AML-193 (cell line): ENCODE measurements around the gene ZFP36L1.

Experiments used
- DNase-seq, 2 experiments: peaks; one replicate each; lab custom pipeline; 2025; lab: John Stamatoyannopoulos, UW

ZFP36L1 gene

DNA sequence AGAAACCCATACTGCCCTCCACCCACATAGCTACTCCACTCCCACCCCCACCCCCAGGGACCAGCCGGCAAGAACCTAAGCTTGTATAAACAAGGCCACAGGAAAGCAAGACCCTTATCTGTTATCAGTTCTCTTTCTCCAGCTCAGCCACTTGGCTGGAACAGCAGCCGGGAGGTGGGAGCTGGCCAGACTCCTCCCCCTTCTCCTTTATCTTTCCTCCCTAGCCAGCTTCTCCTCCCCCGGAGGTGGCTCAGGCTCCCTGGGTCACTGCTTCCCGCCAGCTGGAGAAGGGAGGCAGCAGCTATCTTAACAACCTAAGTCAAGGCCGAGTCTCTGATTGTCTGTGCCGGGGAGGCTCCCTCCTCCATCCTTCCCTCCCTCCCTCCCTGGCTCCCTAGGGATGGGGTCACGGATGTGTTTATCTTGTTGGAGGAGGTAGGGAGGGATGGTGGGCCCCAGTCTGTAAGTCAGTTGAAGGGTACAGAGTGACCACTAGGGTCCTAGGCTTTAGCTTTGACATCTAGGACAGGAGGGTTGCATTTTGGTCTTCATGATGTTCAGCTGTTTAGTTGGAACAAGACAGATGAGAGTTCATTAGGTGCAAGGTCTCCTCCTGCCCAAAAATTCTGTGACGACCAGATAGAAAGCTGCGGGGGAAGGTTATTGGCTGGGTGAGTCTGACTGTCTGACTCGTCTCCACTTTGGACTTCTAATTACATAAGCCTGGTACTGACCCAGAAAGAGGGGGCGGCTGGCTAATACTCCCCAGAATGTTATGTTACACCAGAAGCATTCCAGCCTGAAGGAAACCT lies 29.7 kb downstream of the ZFP36L1 start:
- DNase-seq: no peak

DNA sequence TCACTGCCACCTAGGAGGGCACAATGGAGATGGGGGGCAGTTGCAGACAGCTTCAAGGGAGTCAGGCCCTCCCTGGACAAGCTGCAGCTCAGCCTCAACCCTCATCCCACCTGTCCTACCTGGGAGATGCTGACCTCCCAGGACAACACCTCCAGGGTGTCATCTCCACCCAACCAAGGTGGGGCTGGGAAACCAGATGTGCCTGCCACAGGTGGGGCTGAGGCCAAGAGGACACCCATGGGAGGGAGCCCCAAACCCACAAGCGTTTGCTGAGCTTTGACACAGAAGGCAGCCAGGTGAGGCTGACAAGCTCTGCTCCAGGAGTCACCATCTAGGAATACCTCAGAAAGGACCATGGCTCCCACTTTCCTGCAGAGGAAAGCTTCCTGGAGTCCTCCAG lies 31.5 kb downstream of the ZFP36L1 start:
- DNase-seq: no peak

DNA sequence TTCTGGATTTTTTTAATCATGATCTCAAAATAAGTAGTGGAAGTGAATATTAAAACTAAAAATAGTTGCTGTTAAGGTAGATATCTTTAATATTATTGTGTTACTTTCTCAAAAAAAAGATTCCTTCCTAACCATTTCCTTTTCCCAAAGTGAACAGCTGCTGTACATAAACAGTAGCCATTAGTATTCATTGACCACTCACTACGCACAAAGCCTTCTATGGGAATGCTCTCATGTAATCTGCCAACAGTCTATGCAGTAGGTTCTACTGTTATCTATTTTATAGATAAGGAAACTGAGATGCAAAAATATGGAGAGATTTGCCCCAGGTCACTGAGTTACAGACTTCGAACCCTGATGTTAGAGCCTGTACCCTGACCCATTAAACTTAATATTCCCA lies 32.1 kb downstream of the ZFP36L1 start:
- no peak for DNase-seq

DNA sequence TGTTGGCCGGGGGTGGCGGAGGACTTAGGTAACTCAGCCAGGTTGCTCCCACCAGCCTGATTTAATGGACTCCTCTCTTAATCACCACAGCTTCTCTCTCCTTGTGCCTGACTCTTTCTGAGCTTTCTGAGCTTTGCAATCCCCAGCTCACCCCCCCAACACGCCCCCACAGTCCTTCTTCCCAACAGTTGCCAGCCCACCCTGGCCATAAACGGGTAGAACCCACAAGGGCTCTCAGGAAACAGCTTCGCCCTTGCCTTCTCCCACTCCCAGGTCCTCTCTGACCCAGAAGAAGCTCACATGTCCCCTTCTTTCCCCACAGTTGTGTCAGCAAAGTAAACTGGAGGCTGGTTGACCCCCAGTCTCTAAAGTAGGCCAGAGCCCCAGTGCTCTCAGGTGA lies 32.9 kb downstream of the ZFP36L1 start:
- DNase-seq: no peak

DNA sequence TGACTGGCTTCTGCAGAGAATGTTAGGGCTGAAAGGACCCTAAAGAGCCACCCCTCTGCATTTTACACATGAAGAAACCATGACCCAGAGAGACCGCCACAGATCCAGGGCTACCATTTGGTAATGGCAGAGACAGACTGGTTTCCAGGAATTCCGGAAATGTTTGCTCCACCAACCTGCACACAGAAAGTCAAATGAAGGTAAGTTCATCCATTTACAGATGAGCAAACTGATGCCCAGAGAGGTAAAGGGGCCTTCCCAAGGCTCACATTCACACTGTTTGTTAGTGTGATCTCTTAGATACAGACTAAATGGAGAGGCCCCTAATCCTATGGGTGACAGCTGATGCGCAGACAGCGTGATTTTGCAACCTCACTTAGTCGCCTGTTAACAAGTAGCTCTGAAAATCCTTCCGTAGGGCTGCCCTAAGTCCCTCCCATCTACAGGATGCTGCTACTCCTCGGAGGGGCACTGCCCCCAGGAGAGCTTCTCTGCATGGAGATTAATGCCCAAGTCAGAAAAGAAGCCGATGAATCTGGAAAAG lies 33.8 kb downstream of the ZFP36L1 start:
- DNase-seq: no peak

DNA sequence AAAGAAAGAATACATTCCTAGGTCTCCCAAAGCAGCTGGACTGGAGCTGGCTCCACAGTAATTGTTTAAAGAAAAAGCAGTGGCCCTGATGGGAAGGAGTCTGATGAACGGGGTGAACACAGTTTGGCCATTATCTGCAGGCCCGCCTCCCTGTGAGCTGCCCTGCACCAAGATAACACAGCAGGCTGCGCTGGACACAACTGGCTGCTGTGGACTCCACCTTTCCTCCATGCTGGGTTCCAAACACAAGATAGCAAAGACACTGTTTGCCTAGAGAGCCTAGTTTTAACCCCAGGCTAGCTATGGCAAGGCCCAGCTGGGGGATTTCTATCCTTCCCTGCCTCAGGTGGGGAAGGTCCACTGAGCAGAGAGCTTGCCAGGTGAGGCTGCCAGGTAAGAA lies 34.6 kb downstream of the ZFP36L1 start:
- DNase-seq: no peak

DNA sequence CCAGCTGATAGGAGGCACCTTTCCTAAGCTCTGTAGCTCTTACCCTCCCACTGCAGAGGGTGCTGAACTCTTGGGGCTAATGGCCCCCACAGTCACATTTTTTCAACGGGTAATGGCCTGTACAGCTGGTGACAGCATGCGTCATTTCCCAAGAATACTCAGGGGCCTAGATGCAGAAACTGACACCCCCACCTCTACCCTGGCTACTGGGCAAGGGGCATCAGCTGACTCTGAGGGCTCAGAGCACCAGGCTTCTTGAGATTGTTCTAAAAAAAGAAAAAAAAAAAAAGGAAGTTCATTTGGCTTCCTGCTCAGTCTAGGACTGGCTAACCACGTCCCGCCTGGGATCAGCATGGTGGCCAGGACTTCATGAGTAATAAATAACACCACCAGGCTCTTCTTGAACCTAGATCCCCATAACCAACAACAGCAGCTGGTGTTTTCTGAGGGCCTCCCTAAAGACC lies 35.2 kb downstream of the ZFP36L1 start:
- DNase-seq: peak; percentile 37 to 52

DNA sequence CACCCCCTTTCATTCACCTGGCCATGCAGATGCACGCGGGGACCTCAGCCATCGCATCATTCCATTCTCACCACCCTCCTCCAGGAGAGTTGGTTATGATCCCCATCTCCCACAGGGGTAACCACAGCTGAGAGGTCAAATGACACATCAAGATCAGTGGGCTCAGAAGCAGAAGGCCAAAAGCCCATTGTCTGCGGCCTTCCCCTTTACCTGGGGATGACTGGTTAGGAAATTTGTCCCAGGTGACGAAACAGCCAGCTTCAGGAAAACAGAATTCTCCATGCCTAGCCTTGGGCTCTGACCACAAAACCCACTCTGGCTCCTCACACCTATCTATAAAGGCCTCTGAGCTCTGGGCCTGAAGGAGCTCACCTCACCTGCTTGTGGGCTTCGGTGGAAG lies 36.1 kb downstream of the ZFP36L1 start:
- DNase-seq: no peak

DNA sequence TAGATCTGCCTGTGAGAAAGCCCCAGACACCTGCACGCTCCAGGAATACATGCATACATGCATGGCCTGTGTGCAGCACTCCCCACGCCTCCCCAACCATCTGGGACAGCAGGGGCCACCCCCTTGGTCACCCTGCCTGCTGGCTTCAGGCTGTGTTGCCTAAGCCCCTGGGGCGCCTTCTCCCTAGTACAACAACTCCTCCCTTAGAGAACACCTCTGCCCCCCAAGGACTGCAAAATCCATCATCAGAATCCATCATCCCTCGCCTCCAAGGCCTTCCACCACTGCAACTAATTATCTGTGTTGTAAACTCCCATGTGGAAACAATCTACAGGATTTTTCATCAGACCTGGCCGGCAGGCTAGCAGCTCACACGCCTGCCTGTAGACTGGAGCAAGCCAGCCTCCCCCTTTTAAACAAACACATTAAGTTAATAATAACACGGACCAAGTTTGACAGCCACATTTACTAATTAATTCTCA lies 36.8 kb downstream of the ZFP36L1 start:
- DNase-seq: no peak

DNA sequence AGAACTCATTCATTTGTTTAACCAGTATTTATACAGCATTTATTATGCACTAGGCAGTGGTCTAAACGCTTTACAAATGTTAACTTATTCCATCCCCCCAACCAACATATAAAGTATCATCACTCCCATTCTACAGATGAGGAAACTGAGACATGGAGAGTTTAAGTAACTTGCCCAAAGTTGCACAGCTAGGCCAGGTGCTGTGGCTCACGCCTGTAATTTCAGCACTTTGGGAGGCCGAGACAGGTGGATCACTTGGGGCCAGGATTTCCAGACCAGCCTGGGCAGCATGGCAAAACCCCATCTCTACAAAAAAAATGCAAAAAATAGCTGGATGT lies 37.9 kb downstream of the ZFP36L1 start:
- no peak for DNase-seq

DNA sequence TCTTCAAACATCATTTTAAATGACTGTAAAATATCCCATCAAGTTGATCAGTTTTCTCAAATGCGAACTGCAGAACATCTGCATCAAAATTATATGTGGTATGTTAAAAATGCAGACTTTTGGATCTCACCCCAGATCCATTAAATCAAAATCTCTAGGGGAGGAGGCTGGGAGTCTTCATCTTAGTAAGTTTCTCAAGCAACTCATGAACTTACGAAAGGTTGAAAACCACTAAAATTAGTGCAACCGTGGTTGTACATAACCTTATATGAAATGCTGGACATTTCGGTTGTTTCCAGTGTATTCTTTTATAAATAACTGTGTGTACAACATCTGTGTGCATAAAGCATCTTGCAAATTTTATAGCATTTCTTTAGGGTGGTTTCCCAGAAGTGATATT lies 39.2 kb downstream of the ZFP36L1 start:
- no peak for DNase-seq

DNA sequence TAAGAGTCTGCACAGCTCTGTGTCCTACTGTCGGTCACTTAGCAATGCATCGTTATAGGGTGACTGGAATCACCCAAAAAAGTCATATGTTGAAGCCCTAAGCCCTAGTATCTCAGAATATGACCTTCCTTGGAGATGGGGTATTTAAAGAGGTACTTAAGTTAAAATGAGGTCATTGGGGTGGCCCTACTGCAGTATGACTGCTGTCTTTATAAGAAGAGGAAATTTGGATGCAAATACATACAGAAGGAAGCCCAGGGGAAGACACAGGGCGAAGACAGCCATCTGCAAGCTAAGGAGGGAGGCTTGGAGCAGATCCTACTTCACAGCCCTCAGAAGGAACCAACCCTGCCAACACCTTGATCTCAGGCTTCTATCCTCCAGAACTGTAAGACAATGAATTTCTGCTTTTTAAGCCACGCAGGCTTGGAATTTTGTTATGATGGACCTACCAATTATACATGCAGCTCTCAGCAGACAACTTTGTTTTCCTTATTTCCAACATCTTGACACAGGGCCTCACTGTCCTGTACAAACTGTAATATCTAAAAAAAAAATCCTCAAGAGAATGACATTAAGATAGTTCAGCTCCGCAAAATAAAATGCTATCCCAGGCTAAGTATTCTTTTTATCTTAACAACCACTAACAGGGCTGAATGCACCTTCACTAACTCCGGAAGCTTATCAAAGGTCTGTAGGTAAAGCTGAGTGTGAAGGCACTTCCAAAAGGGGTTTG lies 40.4 kb downstream of the ZFP36L1 start:
- no peak for DNase-seq

DNA sequence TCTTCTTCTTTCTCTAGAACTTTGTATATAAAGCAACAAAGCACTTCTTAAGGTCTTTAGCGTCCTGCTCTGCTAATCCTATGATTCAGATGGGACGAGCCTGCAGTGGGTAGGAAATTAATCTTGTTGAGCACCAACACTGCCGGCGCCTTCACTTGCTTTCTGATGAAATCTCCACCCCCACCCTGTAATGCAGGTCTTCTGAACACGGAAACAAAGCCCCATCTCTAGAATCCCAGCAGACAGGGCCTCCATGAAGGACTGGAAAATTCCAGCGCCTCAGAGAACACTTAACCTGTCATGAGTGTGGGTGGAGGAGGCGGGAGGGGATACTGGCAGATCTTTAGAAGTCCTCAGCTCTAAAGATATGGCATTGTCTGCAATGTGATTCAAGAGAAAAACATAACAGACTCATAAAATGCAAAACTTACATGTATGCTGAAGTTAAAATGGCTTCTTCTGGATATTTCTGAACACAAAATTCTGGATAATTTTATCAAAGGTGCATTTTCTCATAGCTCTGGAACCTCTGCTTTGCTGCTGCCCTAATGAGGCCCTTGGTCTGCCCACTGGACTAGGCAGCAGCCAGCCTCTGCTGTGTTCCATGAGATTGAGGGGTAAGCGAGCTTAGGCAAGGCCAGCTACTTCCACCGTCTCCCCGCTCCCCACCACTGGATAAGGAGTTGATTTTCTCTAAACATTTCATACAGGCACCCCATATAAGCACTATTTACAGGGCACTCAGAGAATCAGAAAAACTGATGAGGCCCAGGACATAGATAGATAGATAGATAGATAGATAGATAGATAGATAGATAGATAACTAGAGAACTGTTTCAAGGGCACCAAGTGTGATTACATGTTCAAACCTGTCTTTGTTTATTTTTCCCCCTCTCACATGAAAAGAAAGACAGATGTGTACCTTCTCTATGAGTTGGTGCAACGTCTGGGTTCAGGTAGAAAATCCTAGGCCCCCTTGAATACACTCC lies 43.1 kb downstream of the ZFP36L1 start:
- DNase-seq: no peak

DNA sequence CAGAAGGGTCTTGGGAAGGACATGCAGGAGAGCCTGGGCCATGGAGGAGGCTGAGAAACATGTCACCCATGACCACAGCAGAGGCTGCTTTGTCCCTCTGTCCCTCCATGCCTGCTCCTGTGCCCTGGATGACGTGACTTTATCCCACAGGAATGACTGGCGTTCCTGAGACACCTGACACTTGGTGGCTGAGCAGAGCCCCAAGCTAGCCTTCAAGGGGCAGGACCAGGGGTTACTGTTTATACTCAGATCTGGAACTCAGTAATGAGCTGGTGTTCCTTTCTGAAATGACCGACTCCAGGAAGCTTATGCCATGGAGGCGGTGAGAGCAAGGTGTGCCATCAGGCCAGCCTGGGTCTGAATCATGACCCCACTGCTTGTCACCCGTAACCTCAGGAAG lies 44.2 kb downstream of the ZFP36L1 start:
- no peak for DNase-seq

DNA sequence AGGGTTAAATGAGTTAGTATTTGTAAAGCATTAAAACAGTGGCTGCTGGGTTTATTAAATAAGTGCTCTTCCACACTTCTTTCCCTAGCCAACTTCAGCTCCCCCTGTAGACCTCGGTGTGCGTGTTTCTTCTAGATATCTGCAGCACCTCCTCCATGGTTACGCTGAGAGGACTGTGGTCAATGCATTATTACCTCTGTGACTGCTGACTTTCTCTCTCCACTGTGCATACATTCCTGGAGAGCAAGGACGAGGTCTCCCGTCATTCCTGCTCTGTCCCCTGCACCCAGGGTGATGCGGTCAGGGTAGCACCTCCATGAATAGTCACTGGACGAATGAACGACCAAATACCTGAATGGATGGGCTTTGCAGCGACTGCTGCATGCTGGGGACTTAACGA lies 44.6 kb downstream of the ZFP36L1 start:
- no peak for DNase-seq

DNA sequence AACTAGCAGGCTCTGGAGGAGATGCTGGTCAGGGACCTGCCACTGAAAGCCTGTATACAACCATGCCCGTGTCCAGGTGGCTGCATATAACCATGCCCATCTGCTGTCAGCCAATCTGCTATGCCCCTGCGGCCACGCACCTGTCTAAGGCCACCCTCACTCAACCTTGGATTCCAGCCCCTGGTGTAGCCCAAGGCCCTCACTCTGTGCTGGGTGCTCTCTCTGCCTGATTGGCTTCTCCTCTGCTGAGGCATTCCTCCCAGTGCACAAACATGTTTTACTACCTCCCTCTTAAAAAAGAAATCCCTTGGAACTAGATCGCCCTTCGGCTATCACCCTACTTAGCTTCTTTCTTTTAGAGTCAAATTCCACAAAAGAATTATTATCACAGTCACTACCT lies 45.5 kb downstream of the ZFP36L1 start:
- no peak for DNase-seq

DNA sequence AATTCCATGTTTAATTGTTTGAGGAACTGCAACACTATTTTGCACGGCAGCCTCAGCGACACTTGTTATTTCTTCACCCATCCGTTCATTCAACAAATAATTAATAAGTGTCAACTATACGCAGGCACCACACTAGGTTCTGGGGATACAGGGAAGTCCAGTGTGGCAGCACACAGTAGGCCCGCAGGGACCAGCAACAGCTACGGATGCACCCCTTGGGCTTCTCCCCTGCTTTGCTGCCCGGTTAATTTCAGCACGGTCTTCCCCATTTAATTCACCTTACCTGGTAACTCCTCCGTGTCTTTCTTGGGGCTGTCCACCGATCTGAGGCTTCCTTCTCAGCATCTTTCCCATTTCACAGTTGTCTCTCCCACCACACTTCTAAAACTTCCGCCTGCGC lies 48.3 kb downstream of the ZFP36L1 start:
- DNase-seq: no peak

DNA sequence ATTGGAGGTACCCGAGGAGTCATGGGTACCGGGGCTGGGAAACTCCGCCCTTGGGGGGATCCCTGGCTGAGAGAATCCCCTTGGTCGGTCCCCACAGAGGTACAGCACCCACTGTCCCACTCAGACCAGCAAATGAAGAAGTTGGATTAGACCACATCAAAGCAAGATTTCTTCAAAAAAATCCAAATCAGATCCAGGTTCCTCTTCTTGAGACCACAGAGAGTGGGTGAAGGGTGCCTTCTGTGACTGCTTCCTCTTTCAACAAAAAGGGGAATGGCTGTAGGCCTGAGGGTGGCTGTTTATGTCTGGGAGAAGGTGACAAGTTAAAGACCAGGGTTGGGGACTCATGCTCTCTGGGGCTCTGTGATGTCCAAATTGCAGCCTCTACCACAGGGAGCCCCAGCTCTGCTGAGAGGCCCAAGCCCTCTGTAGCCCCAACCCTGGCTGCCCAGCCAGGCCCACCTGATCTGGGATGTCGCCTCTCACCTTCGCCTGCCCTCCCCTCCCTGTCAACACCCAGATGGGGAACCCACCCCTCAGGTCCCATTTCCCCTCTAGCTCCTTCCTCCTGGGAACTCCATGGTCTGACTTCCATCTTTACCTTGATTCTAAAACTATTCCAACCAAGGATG lies 50.9 kb downstream of the ZFP36L1 start:
- peak; percentile 93 to 94 for DNase-seq

DNA sequence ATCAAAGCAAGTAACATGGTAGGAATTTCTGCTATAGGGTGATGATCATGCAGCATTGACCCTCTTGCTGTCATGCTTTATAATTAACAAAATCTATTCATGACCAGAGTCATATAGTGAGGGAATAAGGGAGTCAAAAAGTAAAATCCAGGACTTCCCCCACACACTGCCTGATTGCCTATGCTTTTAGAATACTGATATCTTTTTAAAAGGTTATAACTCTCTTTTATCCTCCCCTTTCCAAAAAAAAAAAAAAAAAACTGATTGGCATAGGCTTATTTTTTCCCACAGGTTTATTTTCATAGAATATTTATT lies 51.4 kb downstream of the ZFP36L1 start:
- DNase-seq: no peak

DNA sequence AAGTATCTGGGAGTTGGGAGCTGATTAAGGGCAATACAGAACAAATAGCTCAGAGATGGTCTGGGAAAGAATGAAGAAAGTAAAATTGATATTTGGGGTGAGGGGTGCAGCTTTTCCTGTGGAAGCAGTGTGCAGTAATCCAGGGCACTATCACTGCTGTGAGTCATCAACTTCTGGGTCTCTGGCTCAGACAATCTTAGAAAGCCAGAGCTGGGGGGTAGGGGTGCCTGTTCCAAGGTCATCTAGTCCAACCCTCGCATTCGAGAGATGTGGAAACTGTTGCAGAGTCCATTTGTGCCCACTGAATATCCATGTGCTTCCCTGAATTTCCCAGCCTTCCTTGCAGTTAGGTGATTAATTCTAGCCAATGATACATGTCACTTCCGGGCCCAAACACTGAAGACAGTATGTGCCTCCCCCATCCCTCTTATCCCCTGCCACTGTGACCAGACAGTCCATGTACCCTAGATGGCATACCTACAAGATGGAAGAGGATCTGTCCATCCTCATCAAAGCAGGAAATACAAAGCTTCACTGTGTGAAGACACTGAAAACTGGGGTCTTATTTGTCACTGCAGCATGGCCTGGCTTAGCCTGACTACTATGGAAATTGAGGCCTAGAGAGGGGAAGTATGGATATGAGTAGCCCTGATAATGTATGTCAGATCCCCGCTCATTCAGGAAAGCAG lies 51.9 kb downstream of the ZFP36L1 start:
- no peak for DNase-seq

DNA sequence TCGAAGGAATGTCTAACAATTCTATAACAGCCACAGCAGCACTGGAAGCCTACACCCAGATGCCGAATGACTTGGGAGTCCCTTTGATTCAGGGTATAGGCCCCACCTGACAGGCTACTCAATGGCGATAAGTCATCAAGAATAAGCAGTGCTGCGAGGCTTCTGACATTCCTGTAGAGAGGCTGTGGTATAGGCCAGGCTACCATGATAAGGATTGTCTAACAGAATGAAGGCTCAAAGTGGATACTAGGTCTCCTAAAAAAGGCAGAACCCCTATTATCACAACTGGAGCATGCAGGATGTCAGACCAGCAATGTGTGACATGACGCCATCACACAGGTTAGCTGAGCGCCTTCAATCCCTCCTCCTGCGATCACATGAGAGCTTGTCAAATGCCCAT lies 53.2 kb downstream of the ZFP36L1 start:
- no peak for DNase-seq
